ENCODE data around the gene ZNF236. TPM values are rescaled to one million over a fixed set of nuclear protein-coding genes. Genes with fewer than 3 reads are reported as not detected.
"Not testable (repeated sequence)": the region's sequence is repeated elsewhere in the genome, so short reads cannot be mapped to it uniquely, and the experiment has no call there.

ZNF236 gene
- polyA plus RNA-seq, 4 donors, result 1.4 to 6.1 (median 2.3) TPM

DNA sequence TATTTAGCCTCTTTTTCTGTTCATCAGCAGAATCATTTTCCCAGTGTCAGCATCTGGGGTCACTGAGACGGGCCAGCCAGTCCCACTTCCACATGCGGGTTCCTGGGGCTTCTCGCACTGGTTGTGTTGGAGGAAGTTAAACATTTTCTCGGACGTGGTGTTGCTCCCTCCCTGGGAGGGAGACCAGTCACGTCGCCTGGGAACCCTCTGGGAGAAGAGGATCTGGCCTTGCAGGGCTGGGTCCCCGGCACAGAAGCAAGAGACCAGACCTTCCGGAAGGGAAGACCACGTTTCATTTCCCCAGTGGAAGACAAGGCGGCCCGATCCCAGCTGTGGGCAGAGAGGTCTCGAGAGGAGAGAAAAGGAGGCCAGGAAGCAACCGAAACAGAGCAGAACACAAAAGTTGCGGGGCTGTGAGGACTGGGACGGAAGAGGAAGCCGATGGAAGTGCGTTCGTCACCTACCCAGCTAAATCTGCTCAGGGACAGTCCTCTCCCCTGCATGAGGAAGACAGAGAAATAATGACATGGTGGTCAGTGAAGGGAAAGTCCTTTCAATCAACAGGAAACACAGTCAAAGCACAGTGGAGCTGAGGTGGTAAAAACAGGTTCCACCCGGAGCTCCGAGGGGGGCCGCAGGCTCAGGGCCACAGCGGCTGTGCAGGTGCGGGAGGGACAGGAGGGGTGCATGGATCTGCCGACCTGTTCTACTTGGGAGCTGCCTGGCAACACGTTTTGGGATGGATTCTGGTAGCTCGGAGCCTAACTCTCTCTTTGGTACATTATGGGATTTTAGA lies 165.9 kb downstream of the ZNF236 start:
- no peak for FAIRE-seq
- no peaks in the 10 kb centered on the region for H3K27me3 ChIP-seq (ENCODE audit: control insufficient read depth in 3 of 3, insufficient read depth in 3 of 3, low read length in 3 of 3)
- peaks cover 0 to 5% (median 0%) of the 10 kb centered on the region in 3 donors for H3K4me1 ChIP-seq (ENCODE audit: control insufficient read depth in 3 of 3, insufficient read depth in 2 of 3, low read depth in 1 of 3, low read length in 2 of 3)
- H3K9me3 ChIP-seq (ENCODE audit: control insufficient read depth in 2 of 2, insufficient read depth in 1 of 2, low read depth in 1 of 2, low read length in 1 of 2), result no peaks in the 10 kb centered on the region
- no peaks in the 10 kb centered on the region for H3K36me3 ChIP-seq (ENCODE audit: control insufficient read depth in 3 of 3, insufficient read depth in 2 of 3, low read depth in 1 of 3, low read length in 3 of 3)
- WGBS, 3 donors, result 75 to 89% (median 86%) methylated on average over 27 of the region's 27 CpGs
- H3K27ac ChIP-seq (ENCODE audit: low read depth in 1 of 3, low read length in 2 of 3), result peak overlapping the region in 1 of 3 donors; percentile 48
- H3K4me3 ChIP-seq (ENCODE audit: low read depth in 1 of 3, low read length in 3 of 3), result no peak overlapping the region
- no peak for DNase-seq

GRCh38 chr18:76988827-76989646 lies 166.7 kb downstream of the ZNF236 start:
- FAIRE-seq, result no peak

DNA sequence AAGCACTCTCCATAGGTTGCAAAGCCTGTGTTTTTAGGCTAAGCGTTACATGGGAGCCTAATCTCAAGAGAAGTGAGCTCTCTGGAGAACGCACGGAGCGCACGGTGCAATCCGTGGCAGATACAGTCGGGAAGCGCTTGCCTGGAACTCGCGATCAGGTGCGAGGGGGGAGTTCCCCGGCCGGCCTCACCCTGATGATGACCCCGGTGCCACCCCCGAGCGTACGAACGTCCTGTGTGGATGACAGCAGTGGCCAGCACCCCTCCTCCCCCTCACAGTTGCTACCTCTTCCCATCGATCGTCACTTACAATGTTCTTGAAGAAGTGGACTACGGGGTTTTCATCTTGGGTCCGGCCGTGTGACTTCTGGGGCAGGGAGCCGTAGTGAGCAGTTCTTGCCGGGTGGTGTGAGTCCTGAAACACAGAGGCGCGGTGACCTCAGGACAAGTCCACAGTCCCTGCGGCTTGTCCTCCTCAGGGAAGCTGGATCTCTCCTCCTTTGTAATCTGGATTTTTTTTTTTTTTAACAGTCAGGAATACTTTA lies 167.4 kb downstream of the ZNF236 start:
- H3K27me3 ChIP-seq (ENCODE audit: control insufficient read depth in 3 of 3, insufficient read depth in 3 of 3, low read length in 3 of 3), result no peaks in the 10 kb centered on the region
- peaks cover 0 to 8% (median 0%) of the 10 kb centered on the region in 3 donors for H3K4me1 ChIP-seq (ENCODE audit: control insufficient read depth in 3 of 3, insufficient read depth in 2 of 3, low read depth in 1 of 3, low read length in 2 of 3)
- FAIRE-seq, result no peak
- DNase-seq, result no peak
- 92 to 96% (median 93%) methylated on average over 28 of the region's 28 CpGs for WGBS, 3 donors
- H3K9me3 ChIP-seq (ENCODE audit: control insufficient read depth in 2 of 2, insufficient read depth in 1 of 2, low read depth in 1 of 2, low read length in 1 of 2), result no peaks in the 10 kb centered on the region
- no peaks in the 10 kb centered on the region for H3K36me3 ChIP-seq (ENCODE audit: control insufficient read depth in 3 of 3, insufficient read depth in 2 of 3, low read depth in 1 of 3, low read length in 3 of 3)
- H3K4me3 ChIP-seq (ENCODE audit: low read depth in 1 of 3, low read length in 3 of 3), result no peak overlapping the region
- no peak overlapping the region for H3K27ac ChIP-seq (ENCODE audit: low read depth in 1 of 3, low read length in 2 of 3)

More at GRCh38 chr18:76988827-76989646, 166.7 kb downstream of the ZNF236 start:
- Histone ChIP-seq H3K9me3 (ENCODE audit: control insufficient read depth in 2 of 2, insufficient read depth in 1 of 2, low read depth in 1 of 2, low read length in 1 of 2) (no peaks in the 10 kb centered on the region), H3K27me3 (ENCODE audit: control insufficient read depth in 3 of 3, insufficient read depth in 3 of 3, low read length in 3 of 3) (no peaks in the 10 kb centered on the region), H3K4me1 (ENCODE audit: control insufficient read depth in 3 of 3, insufficient read depth in 2 of 3, low read depth in 1 of 3, low read length in 2 of 3) (peaks cover 0 to 5% (median 0%) of the 10 kb centered on the region in 3 donors), H3K27ac (ENCODE audit: low read depth in 1 of 3, low read length in 2 of 3) (peak overlapping the region in 1 of 3 donors; percentile 48), H3K4me3 (ENCODE audit: low read depth in 1 of 3, low read length in 3 of 3) (no peak overlapping the region), H3K36me3 (ENCODE audit: control insufficient read depth in 3 of 3, insufficient read depth in 2 of 3, low read depth in 1 of 3, low read length in 3 of 3) (no peaks in the 10 kb centered on the region)
- no peak for DNase-seq
- WGBS, 3 donors, result 87 to 93% (median 90%) methylated on average over 29 of the region's 29 CpGs

- not testable (repeated sequence) for DNase-seq; FAIRE-seq; H3K4me1 ChIP-seq (ENCODE audit: control insufficient read depth in 3 of 3, insufficient read depth in 2 of 3, low read depth in 1 of 3, low read length in 2 of 3); H3K27me3 ChIP-seq (ENCODE audit: control insufficient read depth in 3 of 3, insufficient read depth in 3 of 3, low read length in 3 of 3); H3K27ac ChIP-seq (ENCODE audit: low read depth in 1 of 3, low read length in 2 of 3); H3K4me3 ChIP-seq (ENCODE audit: low read depth in 1 of 3, low read length in 3 of 3); H3K36me3 ChIP-seq (ENCODE audit: control insufficient read depth in 3 of 3, insufficient read depth in 2 of 3, low read depth in 1 of 3, low read length in 3 of 3); H3K9me3 ChIP-seq (ENCODE audit: control insufficient read depth in 2 of 2, insufficient read depth in 1 of 2, low read depth in 1 of 2, low read length in 1 of 2)
- WGBS, 3 donors, result 63 to 81% (median 72%) methylated on average over 8 of the region's 8 CpGs
These were observed 168.1 kb downstream of the ZNF236 start for GRCh38 chr18:76990343-76991020.

- Histone ChIP-seq H3K27ac (ENCODE audit: low read depth in 1 of 3, low read length in 2 of 3) (no peak overlapping the region), H3K27me3 (ENCODE audit: control insufficient read depth in 3 of 3, insufficient read depth in 3 of 3, low read length in 3 of 3) (no peaks in the 10 kb centered on the region), H3K4me1 (ENCODE audit: control insufficient read depth in 3 of 3, insufficient read depth in 2 of 3, low read depth in 1 of 3, low read length in 2 of 3) (peaks cover 0 to 9% (median 0%) of the 10 kb centered on the region in 3 donors), H3K36me3 (ENCODE audit: control insufficient read depth in 3 of 3, insufficient read depth in 2 of 3, low read depth in 1 of 3, low read length in 3 of 3) (no peaks in the 10 kb centered on the region), H3K4me3 (ENCODE audit: low read depth in 1 of 3, low read length in 3 of 3) (no peak overlapping the region), H3K9me3 (ENCODE audit: control insufficient read depth in 2 of 2, insufficient read depth in 1 of 2, low read depth in 1 of 2, low read length in 1 of 2) (no peaks in the 10 kb centered on the region)
- DNase-seq, result no peak
- FAIRE-seq, result no peak
- WGBS, 3 donors, result 87 to 91% (median 91%) methylated on average over 20 of the region's 20 CpGs
These were observed 168.8 kb downstream of the ZNF236 start for GRCh38 chr18:76991021-76991688.

- Histone ChIP-seq H3K27me3 (ENCODE audit: control insufficient read depth in 3 of 3, insufficient read depth in 3 of 3, low read length in 3 of 3) (no peaks in the 10 kb centered on the region), H3K9me3 (ENCODE audit: control insufficient read depth in 2 of 2, insufficient read depth in 1 of 2, low read depth in 1 of 2, low read length in 1 of 2) (no peaks in the 10 kb centered on the region), H3K4me3 (ENCODE audit: low read depth in 1 of 3, low read length in 3 of 3) (no peak overlapping the region), H3K36me3 (ENCODE audit: control insufficient read depth in 3 of 3, insufficient read depth in 2 of 3, low read depth in 1 of 3, low read length in 3 of 3) (no peaks in the 10 kb centered on the region), H3K27ac (ENCODE audit: low read depth in 1 of 3, low read length in 2 of 3) (no peak overlapping the region), H3K4me1 (ENCODE audit: control insufficient read depth in 3 of 3, insufficient read depth in 2 of 3, low read depth in 1 of 3, low read length in 2 of 3) (peaks cover 0 to 9% (median 0%) of the 10 kb centered on the region in 3 donors)
- no peak for DNase-seq
- WGBS, 3 donors, result 83 to 87% (median 84%) methylated on average over 17 of the region's 17 CpGs
- FAIRE-seq, result no peak
These were observed 170.1 kb downstream of the ZNF236 start for GRCh38 chr18:76992226-76993084.

DNA sequence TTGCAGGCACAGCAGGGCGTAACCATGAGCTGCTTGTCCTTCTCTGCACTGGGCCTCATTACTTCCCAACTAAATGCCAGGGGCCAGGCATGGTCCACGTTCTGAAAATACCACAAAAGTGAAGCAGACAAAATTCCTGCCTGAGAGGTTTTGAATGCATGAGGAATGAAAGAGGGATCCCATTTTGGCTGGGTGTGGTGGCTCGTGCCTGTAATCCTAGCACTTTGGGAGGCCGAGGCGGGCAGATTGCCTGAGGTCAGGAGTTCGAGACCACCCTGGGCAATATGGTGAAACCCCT lies 170.7 kb downstream of the ZNF236 start:
- no peaks in the 10 kb centered on the region for H3K36me3 ChIP-seq (ENCODE audit: control insufficient read depth in 3 of 3, insufficient read depth in 2 of 3, low read depth in 1 of 3, low read length in 3 of 3)
- FAIRE-seq, result no peak
- H3K4me3 ChIP-seq (ENCODE audit: low read depth in 1 of 3, low read length in 3 of 3), result no peak overlapping the region
- no peak overlapping the region for H3K27ac ChIP-seq (ENCODE audit: low read depth in 1 of 3, low read length in 2 of 3)
- no peaks in the 10 kb centered on the region for H3K27me3 ChIP-seq (ENCODE audit: control insufficient read depth in 3 of 3, insufficient read depth in 3 of 3, low read length in 3 of 3)
- no peaks in the 10 kb centered on the region for H3K9me3 ChIP-seq (ENCODE audit: control insufficient read depth in 2 of 2, insufficient read depth in 1 of 2, low read depth in 1 of 2, low read length in 1 of 2)
- H3K4me1 ChIP-seq (ENCODE audit: control insufficient read depth in 3 of 3, insufficient read depth in 2 of 3, low read depth in 1 of 3, low read length in 2 of 3), result peaks cover 0 to 9% (median 0%) of the 10 kb centered on the region in 3 donors
- WGBS, 3 donors, result 90 to 92% (median 92%) methylated on average over 6 of the region's 6 CpGs
- DNase-seq, result no peak

Data from small intestine (tissue), 7 donors.